GM21786 (cell line): ENCODE results near the gene SAPCD2.
"Not testable (repeated sequence)": the region's sequence is repeated elsewhere in the genome, so short reads cannot be mapped to it uniquely, and the experiment has no call there.

Source experiments
- ATAC-seq: cut with Tn5 transposase; IDR thresholded peaks from one replicate; pipeline ENCODE4 v1.9.1; 2021; ENCODE audit not compliant: unreplicated experiment

The SAPCD2 gene

GRCh38 chr9:137033481-137033880 is 36.9 kb downstream of the SAPCD2 start:
- not testable (repeated sequence) for ATAC-seq

DNA sequence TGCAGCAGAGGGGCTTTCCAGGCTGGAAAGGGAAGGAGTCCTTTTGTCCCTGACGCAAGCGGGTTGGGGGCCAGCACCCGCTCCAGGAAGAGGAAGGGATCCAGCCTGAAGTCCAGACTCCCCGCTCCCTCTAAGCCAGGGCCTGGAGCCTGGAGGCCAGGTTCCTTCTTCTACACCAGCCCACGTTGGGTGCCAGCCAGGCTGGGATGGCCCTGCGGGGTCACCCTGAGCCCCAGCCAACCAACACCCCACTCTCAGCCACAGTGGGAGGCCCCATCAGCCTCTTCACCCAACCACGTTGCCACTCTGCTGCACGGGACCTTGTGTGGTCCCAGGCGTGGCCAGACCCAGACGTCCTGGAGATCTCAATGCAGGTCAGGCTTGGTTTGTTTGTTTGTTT is 37.5 kb downstream of the SAPCD2 start:
- ATAC-seq = no peak

- ATAC-seq = no peak
Measured at GRCh38 chr9:137031904-137032640, 38.3 kb downstream of the SAPCD2 start, which contains the start of gene FUT7. Gene FUT7 (minus strand): TSS chr9:137032088. CDS start chr9:137031991, 97 bp downstream.

DNA sequence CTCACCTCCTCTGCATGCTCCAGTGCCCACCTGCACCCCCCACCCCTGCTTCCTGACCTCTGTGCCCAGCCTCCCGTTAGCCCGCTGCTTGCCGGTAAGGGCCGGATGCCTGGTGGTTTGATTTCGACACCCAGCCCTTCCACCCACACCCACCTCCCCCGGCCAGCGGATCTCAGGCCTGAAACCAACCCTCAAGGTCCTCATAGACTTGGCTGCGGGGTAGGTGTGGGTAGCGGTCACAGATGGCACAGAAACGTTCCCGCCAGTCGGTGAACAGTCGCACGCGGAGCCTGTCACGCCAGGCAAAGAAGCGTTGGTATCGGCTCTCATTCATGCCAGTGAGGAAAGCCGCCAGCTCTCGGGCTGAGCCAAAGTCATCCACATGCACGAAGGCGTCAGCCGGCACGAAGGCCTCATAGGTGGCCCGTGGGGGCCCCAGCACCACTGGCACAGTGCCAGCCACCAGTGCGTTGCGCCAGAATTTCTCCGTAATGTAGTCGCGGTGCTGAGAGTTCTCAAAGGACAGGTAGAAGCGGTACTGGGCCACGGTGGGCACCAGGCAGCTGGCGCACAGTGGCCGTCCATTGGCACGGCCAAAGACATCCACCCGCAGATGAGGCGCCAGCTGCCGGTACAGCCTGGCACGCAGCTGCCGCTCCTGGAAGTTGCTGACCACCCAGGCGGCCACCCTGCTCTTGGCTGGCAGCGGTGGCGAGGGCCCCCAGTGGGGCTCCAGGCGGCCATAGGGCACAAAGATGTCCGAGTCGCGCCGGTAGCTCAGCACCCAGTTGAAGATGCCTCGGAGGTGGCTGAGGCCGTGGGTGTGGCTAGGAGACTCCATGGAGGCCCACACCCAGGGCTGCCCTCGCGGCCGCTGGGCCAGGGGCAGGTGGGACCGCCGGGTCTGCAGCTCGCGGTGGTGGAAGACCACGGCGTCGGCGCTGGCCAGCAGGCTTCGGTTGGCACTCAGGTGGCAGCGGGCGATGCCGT is 39.5 kb downstream of the SAPCD2 start:
- no peak for ATAC-seq

- ATAC-seq = no peak
Measured at GRCh38 chr9:137030006-137030405, 40.4 kb downstream of the SAPCD2 start.

DNA sequence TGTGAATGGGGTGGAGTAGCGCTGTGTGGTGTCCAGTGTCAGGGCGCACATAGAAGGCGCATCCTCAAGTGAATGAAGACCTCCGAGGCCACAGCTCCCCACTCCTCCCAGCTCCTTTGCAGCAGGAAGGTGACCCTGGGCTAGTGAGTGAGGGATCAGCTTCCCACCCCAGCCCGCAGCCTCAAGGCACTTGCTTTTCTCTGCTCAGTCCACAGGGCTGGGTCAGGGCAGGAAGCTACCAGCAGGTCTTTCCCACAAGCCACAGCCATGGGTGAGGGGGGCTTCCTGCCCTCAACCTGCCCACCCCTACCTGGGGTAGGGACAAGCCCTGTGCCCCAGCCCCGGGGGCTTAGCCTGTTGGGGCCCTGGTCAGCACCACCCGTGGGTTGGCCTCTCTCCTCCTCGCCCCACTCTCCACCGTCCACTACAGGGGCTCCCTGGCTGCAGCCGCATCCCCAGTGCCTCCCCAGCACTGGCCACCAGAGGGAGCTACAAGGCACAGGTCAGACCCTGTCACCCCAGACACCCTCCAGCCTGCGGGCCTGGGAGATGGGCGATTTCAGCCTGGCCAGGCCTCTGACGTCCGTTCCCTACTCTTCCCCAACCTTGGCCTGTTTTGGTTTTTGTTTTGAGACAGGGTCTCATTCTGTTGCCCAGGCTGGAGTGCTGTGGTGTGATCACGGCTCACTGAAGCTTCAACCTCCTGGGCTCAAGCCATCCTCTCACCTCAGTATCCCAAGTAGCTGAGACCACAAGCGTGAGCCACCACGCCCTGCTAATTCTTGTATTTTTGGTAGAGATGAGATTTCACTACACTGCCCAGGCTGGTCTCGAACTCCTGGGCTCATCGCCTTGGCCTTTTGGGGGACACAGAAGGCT is 41.1 kb downstream of the SAPCD2 start:
- peak; percentile 45 for ATAC-seq

DNA sequence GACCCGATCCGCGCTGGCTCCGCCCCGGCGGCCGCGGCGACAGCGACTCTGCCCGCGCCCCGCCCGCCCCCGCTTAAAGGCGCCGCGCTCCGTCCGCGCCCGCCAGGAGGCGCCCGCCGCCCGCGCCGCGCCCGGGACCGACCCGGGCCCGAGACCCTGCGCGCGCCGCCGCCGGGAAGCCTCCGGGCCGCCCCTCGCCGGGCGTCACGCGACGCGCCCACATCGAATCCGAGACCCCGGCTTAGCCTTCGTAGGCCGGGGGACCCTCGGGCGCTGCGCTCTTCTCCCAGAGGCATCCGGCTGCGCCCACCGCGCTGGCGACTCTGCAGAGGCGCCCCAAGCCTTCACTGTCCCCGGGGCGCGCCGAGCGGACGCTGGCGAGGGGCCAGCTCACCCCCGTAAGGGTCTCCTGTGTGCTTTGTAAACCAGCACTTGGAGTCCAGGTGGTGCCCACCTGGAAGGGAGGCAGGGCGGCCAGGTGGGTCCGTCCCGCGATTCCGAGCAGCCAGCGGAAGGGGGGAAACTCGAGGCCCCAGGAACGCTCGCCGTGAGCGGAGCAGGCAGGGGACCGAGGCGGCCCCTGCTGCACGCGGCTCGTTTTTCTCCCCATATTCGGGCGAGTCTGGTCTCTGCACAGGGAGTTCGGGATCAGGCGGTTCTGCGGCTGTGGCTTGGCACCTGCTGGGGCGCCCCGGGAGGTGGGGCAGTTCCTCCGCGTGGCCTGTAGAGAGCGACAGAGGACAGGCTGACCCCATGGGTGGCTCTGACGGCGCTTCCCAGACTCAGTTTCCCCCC is 41.9 kb downstream of the SAPCD2 start:
- no peak for ATAC-seq

GRCh38 chr9:137027369-137028262 is 42.7 kb downstream of the SAPCD2 start, which contains the start of gene ABCA2:
Gene ABCA2 (minus strand): TSS chr9:137028237. CDS start chr9:137028140, 97 bp downstream.
- ATAC-seq = no peak

DNA sequence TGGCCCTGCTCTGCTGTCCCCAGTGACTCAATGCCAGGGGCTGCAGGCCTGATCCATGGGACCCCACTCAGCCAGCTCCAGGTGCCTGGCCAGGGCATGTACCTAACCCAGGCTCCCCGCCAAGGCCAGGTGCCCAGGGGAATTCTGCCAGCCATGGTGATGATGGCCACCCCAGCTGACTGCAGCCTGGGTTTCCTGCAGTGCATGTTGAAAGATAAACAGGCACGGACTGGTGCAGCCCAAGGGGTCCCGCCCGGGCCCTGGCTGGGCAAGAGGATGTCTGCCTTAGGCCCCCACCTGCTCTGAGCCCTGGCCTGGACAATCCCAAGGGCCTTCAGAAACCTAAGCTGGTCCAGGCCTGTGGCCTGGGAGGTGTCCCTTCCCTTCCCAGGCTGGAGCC is 43.5 kb downstream of the SAPCD2 start:
- ATAC-seq = no peak

- ATAC-seq = no peak
Measured at GRCh38 chr9:137026384-137026783, 44.0 kb downstream of the SAPCD2 start.

GRCh38 chr9:137025517-137025966 is 44.8 kb downstream of the SAPCD2 start:
- ATAC-seq = no peak

DNA sequence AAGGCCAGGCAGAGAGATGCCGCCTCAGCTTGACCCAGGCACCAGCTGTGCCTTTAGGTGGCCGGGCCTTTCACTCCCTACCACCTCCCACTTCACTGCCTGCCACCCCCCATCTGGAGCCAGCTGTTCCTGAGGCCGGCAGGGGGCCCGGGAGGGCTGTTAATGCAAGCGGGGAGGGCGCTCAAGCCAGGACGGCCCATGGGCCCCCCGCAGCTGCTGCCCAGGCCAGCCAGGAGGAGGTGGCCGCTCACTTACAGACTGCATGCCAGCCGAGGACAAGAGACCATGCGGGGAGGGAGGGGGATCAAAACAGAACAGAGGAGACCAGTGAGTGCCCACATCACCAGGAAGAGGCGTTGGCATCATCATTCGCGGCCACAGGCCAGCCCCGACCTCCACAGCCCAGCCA is 46.8 kb downstream of the SAPCD2 start:
- ATAC-seq = no peak

- ATAC-seq = no peak
Measured at GRCh38 chr9:137023157-137023556, 47.2 kb downstream of the SAPCD2 start.

- ATAC-seq = no peak
Measured at GRCh38 chr9:137022662-137023008, 47.7 kb downstream of the SAPCD2 start.

DNA sequence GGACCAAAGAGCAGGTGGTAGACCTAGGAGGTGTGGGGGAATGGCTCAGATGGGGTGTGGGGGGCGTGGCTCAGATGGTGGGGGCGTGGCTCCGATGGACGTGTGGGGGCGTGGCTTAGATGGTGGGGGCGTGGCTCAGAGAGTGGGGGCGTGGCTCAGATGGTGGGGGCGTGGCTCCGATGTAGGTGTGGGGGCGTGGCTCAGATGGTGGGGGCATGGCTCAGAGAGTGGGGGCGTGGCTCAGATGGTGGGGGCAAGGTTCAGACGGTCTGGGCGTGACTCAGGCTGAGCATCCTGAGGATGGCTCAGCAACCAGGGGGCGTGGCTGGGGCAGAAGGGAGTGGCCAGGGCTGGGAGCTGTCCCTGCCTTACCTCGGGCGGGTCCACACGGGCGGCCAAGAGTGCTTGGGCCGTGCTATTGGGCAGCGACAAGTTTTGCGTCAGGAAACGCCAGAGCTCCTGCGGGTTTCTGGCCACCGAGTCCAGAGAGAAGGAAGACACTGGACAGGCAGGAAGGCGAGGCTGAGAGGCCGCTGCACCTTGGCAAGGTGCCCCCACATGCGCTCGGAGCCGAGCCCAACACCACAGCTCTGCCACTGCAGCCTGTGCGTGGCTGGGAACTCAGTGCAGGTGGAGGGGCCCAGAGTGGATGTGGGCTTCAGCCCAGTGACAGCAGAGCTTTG is 48.2 kb downstream of the SAPCD2 start:
- no peak for ATAC-seq

DNA sequence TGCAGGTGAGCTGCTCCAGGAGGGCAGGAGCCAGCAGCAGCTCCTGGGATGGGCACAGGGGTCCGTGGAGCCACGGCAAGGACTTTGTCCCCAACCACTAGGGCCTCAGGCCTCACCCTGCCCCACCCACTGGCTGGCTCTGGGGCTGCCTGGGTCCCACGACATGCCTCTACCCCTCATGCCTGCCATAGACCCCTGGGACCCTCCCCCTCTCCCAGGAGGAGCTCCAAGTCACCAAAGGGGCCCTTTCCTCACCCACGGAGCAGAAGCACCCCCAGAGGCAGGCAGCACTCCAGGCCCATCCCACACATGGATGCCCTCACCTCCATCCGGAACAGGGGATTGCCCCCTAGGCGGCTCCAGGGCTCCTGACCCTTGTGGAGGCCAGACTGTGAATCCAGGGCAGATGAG is 48.8 kb downstream of the SAPCD2 start:
- ATAC-seq = no peak

DNA sequence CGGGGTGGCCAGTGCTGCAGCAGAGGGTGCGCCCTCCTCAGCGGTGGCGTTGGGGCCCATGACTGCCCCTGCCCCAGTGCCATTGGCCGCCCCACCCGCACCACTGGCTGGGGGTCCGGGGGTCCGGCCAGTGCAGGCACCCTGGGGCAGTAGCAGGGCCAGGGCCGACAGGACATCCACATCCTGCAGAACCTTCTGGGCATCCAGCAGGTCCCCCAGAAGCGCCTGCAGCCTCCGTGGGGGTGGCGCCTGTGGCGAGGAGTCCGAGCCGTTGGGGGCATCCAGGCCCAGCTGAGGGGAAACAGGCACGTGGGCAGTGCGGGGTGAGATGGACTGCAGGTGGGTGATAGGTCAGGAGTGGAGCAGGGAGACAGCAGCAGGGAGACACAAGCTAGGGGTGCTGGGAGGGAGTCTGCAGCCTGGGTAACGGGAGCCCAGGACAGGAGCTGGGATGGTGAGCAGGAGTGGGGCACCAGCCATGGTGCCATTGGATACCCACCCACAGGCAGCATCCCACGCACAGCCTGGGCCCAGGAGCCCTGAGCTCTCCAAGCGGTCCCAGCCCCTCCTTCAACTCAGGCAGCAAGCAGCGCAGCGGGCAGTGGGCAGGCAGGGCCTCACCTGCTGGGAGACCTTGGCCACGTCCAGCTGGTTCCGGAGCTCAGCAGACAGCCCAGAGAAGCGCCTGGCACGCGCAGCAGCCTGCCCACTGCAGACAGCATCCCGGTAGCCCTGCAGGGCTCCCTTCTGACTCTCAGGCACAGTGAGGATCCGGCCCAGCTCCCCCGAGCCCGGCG is 49.4 kb downstream of the SAPCD2 start:
- no peak for ATAC-seq
